Measurements from ENCODE around the gene GAS5. TPM values are rescaled to one million over a fixed set of nuclear protein-coding genes. Genes with fewer than 3 reads are reported as not detected.

Gene GAS5
- total and polyA plus RNA-seq, 9 of the 15 experiments (the other 6 are each of a cell fraction or from before 2014, with no cell fraction given): 565 to 1,860 (median 1,006) TPM

- TF ChIP-seq ZBTB11 (CRISPR knock-in tag; IDR thresholded peaks at IDR 0.05) (no peak), ZNF197 (CRISPR knock-in tag; IDR thresholded peaks at IDR 0.05; ENCODE audit: low read depth) (0 out of 2 replicates have a peak, but pooled peaks have one; percentile 52), SRSF1 (IDR thresholded peaks at IDR 0.05; ENCODE audit: low read depth, low read length) (no peak), ZMIZ1 (IDR thresholded peaks at IDR 0.05; ENCODE audit: low read depth in 2 of 2, low read length in 2 of 2) (no peak), SNAPC5 (CRISPR knock-in tag; IDR thresholded peaks at IDR 0.05) (no peak), CEBPG (CRISPR knock-in tag; IDR thresholded peaks at IDR 0.05) (peak; percentile 43; the same call in 1 of the 2 replicates), CEBPG (tag; conservative IDR thresholded peaks at IDR 0.05 in 1 of 2, IDR thresholded peaks at IDR 0.05 in 1 of 2) (0 out of 4 replicates have a peak, but pooled peaks of 1 of the 2 experiments have one; percentile 26), SAFB2 (IDR thresholded peaks at IDR 0.05; ENCODE audit: borderline replicate concordance, low read depth, low read length, severe bottlenecking) (no peak), SNIP1 (IDR thresholded peaks at IDR 0.05; ENCODE audit: low read depth) (no peak)
- TF ChIP-seq, protein P1, sequence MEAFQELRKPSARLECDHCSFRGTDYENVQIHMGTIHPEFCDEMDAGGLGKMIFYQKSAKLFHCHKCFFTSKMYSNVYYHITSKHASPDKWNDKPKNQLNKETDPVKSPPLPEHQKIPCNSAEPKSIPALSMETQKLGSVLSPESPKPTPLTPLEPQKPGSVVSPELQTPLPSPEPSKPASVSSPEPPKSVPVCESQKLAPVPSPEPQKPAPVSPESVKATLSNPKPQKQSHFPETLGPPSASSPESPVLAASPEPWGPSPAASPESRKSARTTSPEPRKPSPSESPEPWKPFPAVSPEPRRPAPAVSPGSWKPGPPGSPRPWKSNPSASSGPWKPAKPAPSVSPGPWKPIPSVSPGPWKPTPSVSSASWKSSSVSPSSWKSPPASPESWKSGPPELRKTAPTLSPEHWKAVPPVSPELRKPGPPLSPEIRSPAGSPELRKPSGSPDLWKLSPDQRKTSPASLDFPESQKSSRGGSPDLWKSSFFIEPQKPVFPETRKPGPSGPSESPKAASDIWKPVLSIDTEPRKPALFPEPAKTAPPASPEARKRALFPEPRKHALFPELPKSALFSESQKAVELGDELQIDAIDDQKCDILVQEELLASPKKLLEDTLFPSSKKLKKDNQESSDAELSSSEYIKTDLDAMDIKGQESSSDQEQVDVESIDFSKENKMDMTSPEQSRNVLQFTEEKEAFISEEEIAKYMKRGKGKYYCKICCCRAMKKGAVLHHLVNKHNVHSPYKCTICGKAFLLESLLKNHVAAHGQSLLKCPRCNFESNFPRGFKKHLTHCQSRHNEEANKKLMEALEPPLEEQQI (IDR thresholded peaks at IDR 0.05): no peak
Observed at GRCh38 chr1:173917149-173917548, 49.4 kb upstream of the GAS5 start, which contains the start of gene SERPINC1 (continued).
